GM12873 (cell line): ENCODE data around the gene EIF2AK3.

Experiments
- CTCF ChIP-seq: IDR thresholded peaks from 2 replicates; pipeline ENCODE4 v1.5.1; 2012; ENCODE audit warnings: low read depth, mild to moderate bottlenecking, moderate library complexity, low read length, control low read depth; ENCODE audit not compliant: insufficient read depth; ENCODE audit errors: missing control alignments

The EIF2AK3 gene

GRCh38 chr2:88660622-88661021 lies 33.4 kb upstream of the EIF2AK3 start:
- no peak for TF ChIP-seq CTCF

GRCh38 chr2:88659538-88659915 lies 32.3 kb upstream of the EIF2AK3 start:
- TF ChIP-seq CTCF = no peak

GRCh38 chr2:88658881-88659537 lies 31.7 kb upstream of the EIF2AK3 start:
- TF ChIP-seq CTCF = no peak

GRCh38 chr2:88658326-88658725 lies 31.1 kb upstream of the EIF2AK3 start:
- no peak for TF ChIP-seq CTCF

GRCh38 chr2:88657131-88657530 lies 29.9 kb upstream of the EIF2AK3 start:
- TF ChIP-seq CTCF = no peak

- no peak for TF ChIP-seq CTCF
Measured at GRCh38 chr2:88656690-88657089, 29.4 kb upstream of the EIF2AK3 start.

- no peak for TF ChIP-seq CTCF
Measured at GRCh38 chr2:88654714-88655113, 27.4 kb upstream of the EIF2AK3 start.
